Vagina (tissue), 2 donors: Measurements from ENCODE around the gene TBC1D19. TPM values are rescaled to one million over a fixed set of nuclear protein-coding genes. Genes with fewer than 3 reads are reported as not detected.

Experiments used
- DNase-seq, 2 donors: peaks; one replicate each; pipeline ENCODE4 v3.0.0-alpha.2; 2017; ENCODE audit errors: extremely low spot score in 2 of 2
- H3K27ac ChIP-seq: fragments of 200-600 bp; sonication (generic); one replicate; pipeline ENCODE4 v1.5.1; 2019
- H3K27me3 ChIP-seq: fragments of 200-600 bp; sonication (generic); one replicate; pipeline ENCODE4 v1.5.1; 2019
- H3K36me3 ChIP-seq, 2 donors: fragments of 200-600 bp; sonication (generic); one replicate each; pipeline ENCODE4 v1.5.1; 2017 to 2019
- H3K4me1 ChIP-seq: fragments of 200-600 bp; sonication (generic); one replicate; pipeline ENCODE4 v1.5.1; 2019
- H3K4me3 ChIP-seq, 2 donors: fragments of 200-600 bp; sonication (generic); 1 replicate in 1 of 2; 2 replicates in 1 of 2; pipeline ENCODE4 v1.5.1; 2016 to 2019
- H3K9me3 ChIP-seq: fragments of 200-600 bp; sonication (generic); one replicate; pipeline ENCODE4 v1.5.1; 2019
- CTCF ChIP-seq, 3 experiments: fragments of 450-650 bp in 2 of 3; fragments of 200-600 bp in 1 of 3; sonication (generic) in 1 of 3; IDR thresholded peaks; one replicate each; pipeline ENCODE4 v1.5.1; 2017 to 2019; ENCODE audit warnings: antibody characterized with exemption in 3 of 3, mild to moderate bottlenecking in 2 of 3, moderate library complexity in 2 of 3
- POLR2A ChIP-seq, 2 donors: fragments of 450-650 bp; IDR thresholded peaks; one replicate each; pipeline ENCODE4 v1.6.1; 2017; ENCODE audit warnings: antibody characterized with exemption in 2 of 2, mild to moderate bottlenecking in 2 of 2, moderate library complexity in 2 of 2
- POLR2AphosphoS5 ChIP-seq, 2 donors: sonication (generic); formaldehyde crosslinking; IDR thresholded peaks; one replicate each; pipeline ENCODE4 v1.9.0; 2017; ENCODE audit warnings: antibody characterized with exemption in 2 of 2, mild to moderate bottlenecking in 2 of 2, low read depth in 1 of 2; ENCODE audit not compliant: insufficient read depth in 1 of 2
- intact Hi-C: fragments of 100-400 bp; cut with DNase I; formaldehyde crosslinking; loops from one replicate; pipeline ENCODE4 v1.15.1; 2023
- total RNA-seq: library from RNA; depleted of rRNA; stranded (reverse); fragments of >200 nt; gene quantifications from one replicate; pipeline ENCODE4 v1.2.3, GENCODE V29; 2016

Gene TBC1D19
- total RNA-seq, 1 donor from 2014 or later, result 10.8 TPM

GRCh38 chr4:26611885-26612284 lies 28.0 kb downstream of the TBC1D19 start:
- H3K9me3 ChIP-seq, result no peaks in the 10 kb centered on the region
- no peaks in the 10 kb centered on the region for H3K4me1 ChIP-seq
- H3K27ac ChIP-seq, result no peak overlapping the region
- H3K4me3 ChIP-seq, result no peak overlapping the region
- intact Hi-C loops, result no loop called here
- no peak for DNase-seq
- H3K27me3 ChIP-seq, result no peaks in the 10 kb centered on the region
- H3K36me3 ChIP-seq, result no peaks in the 10 kb centered on the region
- TF ChIP-seq CTCF (IDR thresholded peaks at IDR 0.05) (no peak), POLR2A (IDR thresholded peaks at IDR 0.05) (no peak), POLR2AphosphoS5 (IDR thresholded peaks at IDR 0.05; ENCODE audit: insufficient read depth in 1 of 2, low read depth in 1 of 2) (no peak)

DNA sequence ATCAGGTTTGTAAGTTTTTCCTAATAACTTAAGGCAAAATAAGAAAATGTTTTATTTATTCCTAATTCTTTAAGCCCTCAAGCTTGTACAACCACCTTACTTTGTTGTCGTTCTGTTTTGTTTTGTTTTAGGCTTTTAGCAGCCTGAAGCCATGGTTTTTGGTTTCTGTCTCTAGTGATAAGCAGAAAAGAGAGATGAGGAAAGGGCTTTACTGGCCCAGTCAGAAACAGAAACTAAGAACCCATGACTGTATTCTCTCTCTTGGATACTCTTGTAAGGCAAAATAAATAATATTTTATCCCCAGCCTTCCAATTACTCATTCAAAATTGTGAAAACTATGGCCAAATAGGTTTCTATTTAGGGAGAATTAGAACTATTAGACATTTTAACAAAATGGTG lies 29.4 kb downstream of the TBC1D19 start:
- Histone ChIP-seq H3K9me3 (no peaks in the 10 kb centered on the region), H3K36me3 (no peaks in the 10 kb centered on the region), H3K27me3 (no peaks in the 10 kb centered on the region), H3K4me3 (no peak overlapping the region), H3K27ac (no peak overlapping the region), H3K4me1 (no peaks in the 10 kb centered on the region)
- intact Hi-C loops, result no loop called here
- DNase-seq, result no peak
- no peak for TF ChIP-seq CTCF (IDR thresholded peaks at IDR 0.05)
- no peak for TF ChIP-seq POLR2A (IDR thresholded peaks at IDR 0.05)
- TF ChIP-seq POLR2AphosphoS5 (IDR thresholded peaks at IDR 0.05; ENCODE audit: insufficient read depth in 1 of 2, low read depth in 1 of 2), result no peak

GRCh38 chr4:26613735-26614134 lies 29.9 kb downstream of the TBC1D19 start:
- intact Hi-C loops, result no loop called here
- Histone ChIP-seq H3K9me3 (no peaks in the 10 kb centered on the region), H3K4me1 (no peaks in the 10 kb centered on the region), H3K36me3 (no peaks in the 10 kb centered on the region), H3K4me3 (no peak overlapping the region), H3K27ac (no peak overlapping the region), H3K27me3 (no peaks in the 10 kb centered on the region)
- TF ChIP-seq POLR2A (IDR thresholded peaks at IDR 0.05) (no peak), CTCF (IDR thresholded peaks at IDR 0.05) (no peak), POLR2AphosphoS5 (IDR thresholded peaks at IDR 0.05; ENCODE audit: insufficient read depth in 1 of 2, low read depth in 1 of 2) (no peak)
- no peak for DNase-seq

GRCh38 chr4:26619784-26620183 lies 35.9 kb downstream of the TBC1D19 start:
- no peak for DNase-seq
- no peak overlapping the region for H3K4me3 ChIP-seq
- TF ChIP-seq POLR2A (IDR thresholded peaks at IDR 0.05) (no peak), CTCF (IDR thresholded peaks at IDR 0.05) (no peak), POLR2AphosphoS5 (IDR thresholded peaks at IDR 0.05; ENCODE audit: insufficient read depth in 1 of 2, low read depth in 1 of 2) (no peak)
- no peaks in the 10 kb centered on the region for H3K27me3 ChIP-seq
- no peaks in the 10 kb centered on the region for H3K9me3 ChIP-seq
- H3K36me3 ChIP-seq, result no peaks in the 10 kb centered on the region
- H3K27ac ChIP-seq, result no peak overlapping the region
- peaks cover 5% of the 10 kb centered on the region for H3K4me1 ChIP-seq
- intact Hi-C loops, result no loop called here

- Histone ChIP-seq H3K27ac (no peak overlapping the region), H3K4me1 (peaks cover 5% of the 10 kb centered on the region), H3K36me3 (no peaks in the 10 kb centered on the region), H3K4me3 (no peak overlapping the region), H3K9me3 (no peaks in the 10 kb centered on the region), H3K27me3 (no peaks in the 10 kb centered on the region)
- DNase-seq, result no peak
- intact Hi-C loops, result no loop called here
- TF ChIP-seq CTCF (IDR thresholded peaks at IDR 0.05) (no peak), POLR2AphosphoS5 (IDR thresholded peaks at IDR 0.05; ENCODE audit: insufficient read depth in 1 of 2, low read depth in 1 of 2) (no peak), POLR2A (IDR thresholded peaks at IDR 0.05) (no peak)
Observed at GRCh38 chr4:26621366-26621765, 37.5 kb downstream of the TBC1D19 start.
